Dendritic cell treated with granulocyte-macrophage colony-stimulating factor and Interleukin-4, amounts not matched to agents 40 ng/mL and 50 ng/mL, for 4 days (primary cell): ENCODE data around the gene PIGX.
"Not testable (repeated sequence)": the region's sequence is repeated elsewhere in the genome, so short reads cannot be mapped to it uniquely, and the experiment has no call there.

ENCODE experiments used
- H3K27ac Mint-ChIP-seq: one replicate; pipeline ENCODE4 v1.8.0; 2022; ENCODE audit warnings: mild to moderate bottlenecking, mixed read lengths
- H3K27me3 Mint-ChIP-seq: one replicate; pipeline ENCODE4 v1.8.0; 2022; ENCODE audit warnings: mild to moderate bottlenecking, mixed read lengths
- H3K36me3 Mint-ChIP-seq: one replicate; pipeline ENCODE4 v1.8.0; 2022; ENCODE audit warnings: low read depth, mixed read lengths
- H3K4me1 Mint-ChIP-seq: one replicate; pipeline ENCODE4 v1.8.0; 2022; ENCODE audit warnings: low read depth, mixed read lengths
- H3K4me3 Mint-ChIP-seq: one replicate; pipeline ENCODE4 v1.8.0; 2022; ENCODE audit warnings: mild to moderate bottlenecking, moderate library complexity, mixed read lengths
- H3K9me3 Mint-ChIP-seq: one replicate; pipeline ENCODE4 v1.8.0; 2022; ENCODE audit warnings: mixed read lengths
- intact Hi-C: fragments of 100-400 bp; cut with micrococcal nuclease; formaldehyde crosslinking; loops from one replicate; pipeline ENCODE4 v1.15.0; 2022

Gene PIGX

DNA sequence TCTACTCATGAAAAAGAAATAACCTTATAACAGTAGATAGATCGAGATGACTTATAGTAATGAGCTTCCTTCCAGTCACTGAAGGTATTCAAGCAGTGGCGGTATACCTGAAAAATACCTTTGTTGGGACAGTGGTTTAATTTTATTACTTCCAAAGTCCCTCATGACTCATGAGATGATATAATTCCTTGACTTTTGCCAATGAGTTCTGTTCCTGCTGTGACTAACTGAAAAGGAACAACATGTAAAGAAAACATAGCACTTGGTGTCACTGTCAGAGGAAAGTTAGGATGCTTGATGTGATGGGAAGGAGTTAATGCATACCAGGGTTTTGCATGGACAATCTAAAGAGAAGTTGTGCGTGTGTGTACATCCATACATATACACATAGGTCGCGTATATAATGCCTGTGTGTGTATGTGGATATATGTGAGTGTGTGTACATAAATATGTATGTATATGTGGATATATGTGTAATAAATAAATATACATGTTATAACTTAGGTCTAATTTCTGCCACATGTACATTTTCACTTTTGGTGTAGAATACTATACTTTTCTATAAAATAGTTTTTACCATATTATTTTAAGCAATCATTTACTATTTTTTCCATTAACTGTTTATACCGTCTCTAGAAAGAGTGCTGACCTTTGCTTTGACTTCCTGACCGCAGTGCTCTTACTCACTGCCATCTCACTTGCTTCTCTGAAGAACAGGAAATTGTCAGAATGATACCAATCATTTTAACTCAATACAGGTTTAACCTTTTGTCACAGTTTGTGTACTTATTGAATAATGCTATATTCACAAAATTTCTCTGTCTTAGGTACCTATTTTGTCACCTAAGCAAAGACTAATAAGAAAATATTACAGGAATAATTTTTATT is 14.9 kb downstream of the PIGX start:
- Mint-ChIP-seq H3K27ac (no peak overlapping the region), H3K9me3 (no peaks in the 10 kb centered on the region), H3K4me3 (no peak overlapping the region), H3K27me3 (no peaks in the 10 kb centered on the region), H3K4me1 (no peaks in the 10 kb centered on the region), H3K36me3 (peaks cover 30% of the 10 kb centered on the region)
- intact Hi-C loops = no loop called here

- Mint-ChIP-seq H3K36me3 (peaks cover 19% of the 10 kb centered on the region), H3K9me3 (no peaks in the 10 kb centered on the region), H3K4me1 (no peaks in the 10 kb centered on the region), H3K4me3 (no peak overlapping the region), H3K27ac (no peak overlapping the region), H3K27me3 (no peaks in the 10 kb centered on the region)
- intact Hi-C loops = no loop called here
Measured at GRCh38 chr3:196735751-196736150, 23.6 kb downstream of the PIGX start.

DNA sequence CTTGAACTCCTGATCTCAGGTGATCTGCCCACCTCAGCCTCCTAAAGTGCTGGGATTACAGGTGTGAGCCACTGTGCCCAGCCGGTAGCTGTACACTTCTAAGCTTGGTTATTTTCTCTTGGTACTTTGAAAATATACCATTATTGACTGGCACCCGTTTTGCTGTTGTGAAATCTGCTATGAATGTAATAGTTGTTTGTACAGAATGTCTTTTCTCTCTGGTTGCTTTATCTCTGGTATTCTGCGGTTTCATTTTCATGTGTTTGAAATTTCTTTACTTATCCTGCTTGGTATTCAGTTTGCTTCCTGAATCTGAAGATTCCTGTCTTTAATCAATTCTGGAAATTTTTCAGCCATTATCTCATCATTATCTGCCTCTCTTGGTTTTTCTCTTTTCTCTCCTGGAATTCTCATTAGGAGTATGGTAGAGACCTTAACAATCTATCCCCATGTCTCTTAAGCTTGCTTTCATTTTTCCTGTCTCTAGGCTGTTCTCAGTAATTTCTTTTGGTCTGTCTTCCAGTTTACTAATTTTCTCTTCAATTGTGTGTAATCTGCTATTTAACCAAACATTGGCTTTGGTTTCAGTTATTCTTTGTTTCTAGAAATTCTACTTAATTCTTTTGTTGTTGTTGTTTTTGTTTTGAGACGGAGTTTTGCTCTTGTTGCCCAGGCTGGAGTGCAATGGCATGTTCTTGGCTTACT is 24.6 kb downstream of the PIGX start:
- intact Hi-C loops = no loop called here
- Mint-ChIP-seq H3K4me1 (peaks cover 4% of the 10 kb centered on the region), H3K9me3 (no peaks in the 10 kb centered on the region), H3K36me3 (peaks cover 28% of the 10 kb centered on the region), H3K27me3 (no peaks in the 10 kb centered on the region), H3K4me3 (no peak overlapping the region), H3K27ac (no peak overlapping the region)

DNA sequence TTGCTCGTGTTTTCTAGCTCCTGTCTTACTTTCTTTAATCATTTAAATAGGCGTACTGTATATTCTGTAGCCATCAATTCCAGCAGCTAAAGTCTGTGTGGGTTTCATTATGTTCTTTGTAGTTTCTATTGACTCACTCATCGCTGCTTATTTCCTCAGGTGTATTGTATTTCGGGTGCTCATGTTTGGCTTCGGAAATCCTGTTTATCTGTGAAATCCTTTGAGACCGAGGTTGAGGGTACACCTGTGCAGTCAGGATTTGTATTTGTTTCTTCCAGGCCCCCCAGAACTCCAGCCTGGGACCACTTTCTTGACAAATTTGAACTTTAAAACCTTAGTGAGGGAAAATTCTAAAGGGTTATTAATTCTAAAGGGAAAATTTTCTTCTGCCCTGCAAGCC is 25.5 kb downstream of the PIGX start:
- Mint-ChIP-seq H3K36me3 (peaks cover 28% of the 10 kb centered on the region), H3K27ac (no peak overlapping the region), H3K27me3 (no peaks in the 10 kb centered on the region), H3K9me3 (no peaks in the 10 kb centered on the region), H3K4me1 (peaks cover 9% of the 10 kb centered on the region), H3K4me3 (no peak overlapping the region)
- intact Hi-C loops = no loop called here

DNA sequence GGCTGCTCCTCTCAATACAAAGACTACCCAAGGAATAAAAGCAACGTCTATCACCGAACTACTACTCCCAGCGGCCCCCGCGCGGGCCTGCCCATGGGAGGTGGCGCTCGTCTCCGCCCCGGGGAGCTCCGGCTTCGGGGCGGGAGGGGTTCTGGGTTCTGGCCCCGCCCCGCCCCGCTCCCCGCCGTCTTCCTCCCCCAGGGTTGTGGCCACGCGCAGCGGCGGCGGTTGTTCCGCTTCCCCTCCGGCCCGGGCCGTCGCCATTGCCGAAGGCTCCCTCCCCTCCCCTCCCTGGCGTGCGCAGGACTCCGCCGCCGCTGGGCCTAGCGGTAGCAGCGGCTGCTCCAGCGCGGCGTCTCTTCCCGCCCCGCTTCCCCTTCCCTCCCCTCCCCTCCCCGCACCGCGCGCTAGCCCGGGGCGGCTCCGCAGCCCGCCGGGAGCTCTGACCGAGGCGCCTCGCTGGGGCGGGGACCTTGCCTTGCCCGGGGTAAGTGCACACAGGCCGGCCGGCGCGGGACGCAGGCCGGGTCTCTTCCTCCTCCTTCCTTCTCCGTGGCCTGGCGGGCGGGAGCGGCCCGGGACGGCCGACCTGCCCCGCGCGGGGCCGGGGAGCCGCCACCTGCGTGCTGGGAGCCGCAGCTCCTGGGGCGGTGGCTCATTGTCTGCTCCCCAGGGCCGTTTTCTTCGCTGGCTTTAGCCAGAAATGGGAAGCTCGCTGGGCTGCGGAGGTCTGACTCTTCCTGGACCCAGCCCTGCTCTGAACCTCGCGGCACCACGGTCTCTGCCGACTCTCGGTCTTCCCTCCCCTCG is 27.7 kb downstream of the PIGX start, which contains the start of gene PAK2:
TSS of gene PAK2 (plus strand) at position 187 of the 810 bp plus-strand sequence. CDS start 42,790 bp downstream, outside the sequence.
- Mint-ChIP-seq H3K27ac (peak within 1 kb of the TSS; percentile 99), H3K9me3 (no peaks in the 10 kb centered on the region)
- intact Hi-C loops = loop anchor here (1.0 to 10.0 kb wide), 2 partner anchors 28 to 65 kb away; partner anchors contain the start of genes CEP19 and PIGX

GRCh38 chr3:196740481-196741248 is 28.5 kb downstream of the PIGX start:
- intact Hi-C loops = loop anchor here (10.0 kb wide), 1 partner anchor 64 kb away; no protein-coding TSS in a partner anchor
- no peaks in the 10 kb centered on the region for H3K27me3 Mint-ChIP-seq
- peak overlapping the region; percentile 100 for H3K4me3 Mint-ChIP-seq

More for the DNA sequence above, 27.7 kb downstream of the PIGX start, which contains the start of gene PAK2:
- H3K27me3 Mint-ChIP-seq = no peaks in the 10 kb centered on the region
- peaks cover 18% of the 10 kb centered on the region for H3K4me1 Mint-ChIP-seq
- H3K4me3 Mint-ChIP-seq = peak within 1 kb of the TSS; percentile 100
- H3K36me3 Mint-ChIP-seq = peaks cover 28% of the 10 kb centered on the region

GRCh38 chr3:196741249-196741889 is 29.2 kb downstream of the PIGX start:
- Mint-ChIP-seq H3K27ac (peak overlapping the region; percentile 99), H3K9me3 (no peaks in the 10 kb centered on the region), H3K36me3 (peaks cover 35% of the 10 kb centered on the region), H3K27me3 (no peaks in the 10 kb centered on the region), H3K4me3 (peak overlapping the region; percentile 100), H3K4me1 (peaks cover 18% of the 10 kb centered on the region)
- intact Hi-C loops = loop anchor here (10.0 kb wide), 1 partner anchor 63 kb away; no protein-coding TSS in a partner anchor

More at GRCh38 chr3:196740481-196741248, 28.5 kb downstream of the PIGX start:
- peaks cover 18% of the 10 kb centered on the region for H3K4me1 Mint-ChIP-seq
- H3K27ac Mint-ChIP-seq = peak overlapping the region; percentile 99
- no peaks in the 10 kb centered on the region for H3K9me3 Mint-ChIP-seq
- H3K36me3 Mint-ChIP-seq = peaks cover 28% of the 10 kb centered on the region

DNA sequence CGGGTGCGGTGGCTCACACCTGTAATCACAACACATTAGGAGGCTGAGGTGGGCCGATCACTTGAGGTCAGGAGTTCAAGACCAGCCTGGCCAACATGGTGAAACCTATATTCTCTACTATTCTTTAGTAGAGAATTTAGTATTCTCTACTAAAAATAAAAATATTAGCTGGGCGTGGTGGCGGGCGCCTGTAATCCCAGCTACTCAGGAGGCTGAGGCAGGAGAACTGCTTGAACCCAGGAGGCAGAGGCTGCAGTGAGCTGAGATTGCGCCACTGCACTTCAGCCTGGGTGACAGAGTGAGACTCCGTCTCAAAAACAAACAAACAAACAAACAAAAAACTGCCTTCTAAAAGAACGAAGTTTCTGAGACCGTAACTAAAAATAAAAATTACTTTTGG is 31.4 kb downstream of the PIGX start:
- H3K27me3 Mint-ChIP-seq, H3K27ac Mint-ChIP-seq, H3K9me3 Mint-ChIP-seq, H3K4me3 Mint-ChIP-seq: not testable (repeated sequence)
- H3K36me3 Mint-ChIP-seq = peaks cover 37% of the 10 kb centered on the region
- peaks cover 28% of the 10 kb centered on the region for H3K4me1 Mint-ChIP-seq
- intact Hi-C loops = loop anchor here (10.0 kb wide), 1 partner anchor 61 kb away; no protein-coding TSS in a partner anchor

GRCh38 chr3:196749125-196749524 is 36.9 kb downstream of the PIGX start:
- Mint-ChIP-seq H3K4me1 (peaks cover 50% of the 10 kb centered on the region), H3K9me3 (no peaks in the 10 kb centered on the region), H3K27ac (peak overlapping the region; percentile 56), H3K27me3 (no peaks in the 10 kb centered on the region), H3K4me3 (no peak overlapping the region), H3K36me3 (peaks cover 67% of the 10 kb centered on the region)
- intact Hi-C loops = loop anchor here (10.0 kb wide), 1 partner anchor 56 kb away; no protein-coding TSS in a partner anchor

DNA sequence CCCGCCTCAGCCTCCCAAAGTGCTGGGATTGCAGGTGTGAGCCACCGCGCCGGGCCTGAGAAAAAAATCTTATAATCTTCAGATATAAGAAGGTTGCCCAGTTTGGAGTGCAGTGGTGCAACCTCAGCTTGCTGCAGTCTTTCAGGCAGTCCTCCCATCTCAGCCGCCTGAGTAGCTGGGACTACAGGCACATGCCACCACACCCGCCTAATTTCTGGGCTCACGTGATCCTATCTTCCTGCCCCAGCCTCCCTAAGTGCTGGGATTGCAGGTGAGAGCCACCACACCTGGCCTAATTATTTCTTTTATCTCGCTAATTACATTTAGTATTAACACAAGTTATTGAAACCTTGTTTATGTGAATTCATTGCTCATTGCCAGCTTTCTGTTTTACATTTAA is 41.0 kb downstream of the PIGX start:
- Mint-ChIP-seq H3K27ac (no peak overlapping the region), H3K27me3 (no peaks in the 10 kb centered on the region), H3K4me3 (no peak overlapping the region), H3K4me1 (peaks cover 65% of the 10 kb centered on the region), H3K9me3 (peaks cover 23% of the 10 kb centered on the region), H3K36me3 (peaks cover 91% of the 10 kb centered on the region)
- intact Hi-C loops = no loop called here

DNA sequence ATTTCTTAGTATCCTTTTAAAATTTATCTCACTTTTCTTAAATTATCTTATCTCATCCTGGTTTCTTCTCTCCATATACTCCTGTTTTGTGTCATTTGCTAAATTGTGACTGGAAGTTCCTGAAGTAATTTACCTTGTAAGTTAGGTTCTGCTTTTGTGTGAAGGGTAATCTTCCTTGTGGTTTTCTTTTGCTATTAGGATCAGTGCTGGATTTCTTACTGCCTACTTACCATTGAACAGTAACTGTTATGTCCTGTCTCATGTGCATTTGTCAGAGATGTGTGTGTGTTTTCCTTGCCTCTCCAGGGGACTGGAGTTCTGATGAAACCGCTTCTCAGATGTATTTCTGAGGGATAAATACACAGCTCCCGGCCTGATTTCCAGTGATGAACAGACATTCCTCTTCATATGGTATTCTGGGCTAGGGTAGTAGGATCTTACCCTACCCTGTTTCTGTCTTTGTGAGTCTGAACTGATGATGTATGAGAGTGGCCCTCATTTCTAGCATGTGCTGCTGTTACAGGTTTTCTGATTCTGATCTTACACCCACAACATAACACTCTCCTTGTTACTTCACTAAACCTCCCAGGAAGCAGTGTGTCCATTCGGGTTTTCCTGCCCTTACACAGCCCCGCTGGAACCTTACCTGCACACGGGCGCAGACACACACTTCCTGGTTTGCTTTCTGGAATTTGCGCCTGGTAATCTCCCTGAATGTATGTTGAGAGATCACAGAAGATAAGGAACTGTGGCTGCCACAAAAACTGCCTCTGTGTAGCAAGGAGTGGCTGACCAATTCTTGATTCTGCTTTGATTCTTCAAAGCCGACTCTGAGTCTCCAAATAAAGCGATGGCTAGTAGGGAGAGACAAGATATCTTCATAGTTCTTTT is 42.2 kb downstream of the PIGX start:
- intact Hi-C loops = no loop called here
- H3K9me3 Mint-ChIP-seq = peaks cover 23% of the 10 kb centered on the region
- peaks cover 85% of the 10 kb centered on the region for H3K36me3 Mint-ChIP-seq
- no peak overlapping the region for H3K27ac Mint-ChIP-seq
- H3K27me3 Mint-ChIP-seq = no peaks in the 10 kb centered on the region
- peaks cover 56% of the 10 kb centered on the region for H3K4me1 Mint-ChIP-seq
- no peak overlapping the region for H3K4me3 Mint-ChIP-seq

- intact Hi-C loops = no loop called here
Measured at GRCh38 chr3:196756732-196757131, 44.6 kb downstream of the PIGX start.

More at GRCh38 chr3:196756732-196757131, 44.6 kb downstream of the PIGX start:
- H3K4me3 Mint-ChIP-seq = no peak overlapping the region
- H3K27ac Mint-ChIP-seq = no peak overlapping the region
- H3K36me3 Mint-ChIP-seq = peaks cover 81% of the 10 kb centered on the region
- no peaks in the 10 kb centered on the region for H3K27me3 Mint-ChIP-seq
- H3K4me1 Mint-ChIP-seq = peaks cover 43% of the 10 kb centered on the region
- H3K9me3 Mint-ChIP-seq = peaks cover 23% of the 10 kb centered on the region
